GM12872 (cell line): Measurements from ENCODE around the gene UBE2V1.

ENCODE experiments used
- TF ChIP-seq, protein P1 (sequence below): IDR thresholded peaks from 3 replicates; pipeline ENCODE4 v1.5.1; 2011; ENCODE audit warnings: low read depth, mild to moderate bottlenecking, low read length, moderate library complexity; ENCODE audit not compliant: insufficient read depth

Gene UBE2V1

DNA sequence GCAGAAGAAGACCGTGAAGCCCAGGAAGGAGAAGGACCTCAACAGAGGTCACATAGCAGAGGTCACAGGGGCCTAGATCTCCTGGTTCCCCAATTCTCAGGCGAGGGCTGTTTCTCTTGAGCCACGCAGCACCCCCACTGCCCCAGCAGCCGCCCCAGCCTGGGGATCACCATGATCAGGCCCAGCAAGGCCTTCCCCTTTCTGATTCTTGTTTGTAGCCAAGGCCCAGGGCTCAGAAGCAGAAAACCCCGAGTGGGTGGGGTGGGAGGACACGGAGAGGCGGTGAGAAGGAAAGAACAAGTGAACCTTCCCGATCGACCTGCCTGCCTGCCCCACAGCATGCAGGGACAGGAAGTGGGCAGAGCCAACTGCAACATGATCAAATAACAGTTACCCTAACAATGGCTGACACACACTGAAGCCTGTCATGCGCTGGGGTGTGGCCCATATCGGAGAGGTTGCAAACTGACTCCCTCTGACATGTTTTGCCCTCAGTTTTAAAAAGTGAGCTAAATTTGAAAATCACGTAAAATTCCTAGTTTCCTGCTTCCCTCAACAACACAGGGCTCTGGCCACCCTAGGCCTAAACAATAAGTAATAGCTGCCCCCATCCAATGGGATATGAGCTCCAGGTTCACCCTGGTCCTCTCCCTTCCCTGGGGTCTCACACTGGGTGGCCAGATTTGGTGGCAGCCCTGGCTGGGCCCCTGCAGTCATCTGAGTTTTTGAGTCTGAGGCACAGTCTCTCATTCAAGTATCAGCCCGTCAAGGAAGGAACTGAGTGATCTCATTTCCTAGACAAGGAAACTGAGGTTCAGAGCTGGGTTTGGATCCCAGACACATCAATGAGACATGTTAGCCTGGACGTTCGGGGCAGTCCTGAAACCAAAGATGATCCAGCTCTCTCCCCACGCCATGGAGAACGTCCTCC is 34.0 kb upstream of the UBE2V1 start:
- TF ChIP-seq, protein P1, sequence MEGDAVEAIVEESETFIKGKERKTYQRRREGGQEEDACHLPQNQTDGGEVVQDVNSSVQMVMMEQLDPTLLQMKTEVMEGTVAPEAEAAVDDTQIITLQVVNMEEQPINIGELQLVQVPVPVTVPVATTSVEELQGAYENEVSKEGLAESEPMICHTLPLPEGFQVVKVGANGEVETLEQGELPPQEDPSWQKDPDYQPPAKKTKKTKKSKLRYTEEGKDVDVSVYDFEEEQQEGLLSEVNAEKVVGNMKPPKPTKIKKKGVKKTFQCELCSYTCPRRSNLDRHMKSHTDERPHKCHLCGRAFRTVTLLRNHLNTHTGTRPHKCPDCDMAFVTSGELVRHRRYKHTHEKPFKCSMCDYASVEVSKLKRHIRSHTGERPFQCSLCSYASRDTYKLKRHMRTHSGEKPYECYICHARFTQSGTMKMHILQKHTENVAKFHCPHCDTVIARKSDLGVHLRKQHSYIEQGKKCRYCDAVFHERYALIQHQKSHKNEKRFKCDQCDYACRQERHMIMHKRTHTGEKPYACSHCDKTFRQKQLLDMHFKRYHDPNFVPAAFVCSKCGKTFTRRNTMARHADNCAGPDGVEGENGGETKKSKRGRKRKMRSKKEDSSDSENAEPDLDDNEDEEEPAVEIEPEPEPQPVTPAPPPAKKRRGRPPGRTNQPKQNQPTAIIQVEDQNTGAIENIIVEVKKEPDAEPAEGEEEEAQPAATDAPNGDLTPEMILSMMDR, result no peak

DNA sequence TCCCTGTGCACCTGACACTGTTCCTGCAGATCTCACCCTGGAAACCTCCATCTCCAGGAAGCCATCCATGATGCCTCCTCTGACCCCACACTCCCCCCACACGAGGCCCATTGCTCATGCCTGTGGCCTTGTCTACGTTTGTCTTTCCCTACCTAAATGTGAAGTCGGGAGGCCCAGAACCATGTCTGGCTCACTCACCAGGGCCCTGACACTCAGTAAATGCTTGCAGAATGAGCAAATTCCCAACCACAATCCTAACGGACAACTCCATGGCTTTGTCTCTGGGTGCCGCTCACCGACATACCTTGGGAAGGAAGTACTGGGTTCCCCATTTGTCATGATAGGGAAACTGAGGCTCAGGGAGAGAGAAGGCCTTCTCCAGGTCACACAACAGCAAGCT is 33.3 kb upstream of the UBE2V1 start:
- TF ChIP-seq, protein P1, result no peak

DNA sequence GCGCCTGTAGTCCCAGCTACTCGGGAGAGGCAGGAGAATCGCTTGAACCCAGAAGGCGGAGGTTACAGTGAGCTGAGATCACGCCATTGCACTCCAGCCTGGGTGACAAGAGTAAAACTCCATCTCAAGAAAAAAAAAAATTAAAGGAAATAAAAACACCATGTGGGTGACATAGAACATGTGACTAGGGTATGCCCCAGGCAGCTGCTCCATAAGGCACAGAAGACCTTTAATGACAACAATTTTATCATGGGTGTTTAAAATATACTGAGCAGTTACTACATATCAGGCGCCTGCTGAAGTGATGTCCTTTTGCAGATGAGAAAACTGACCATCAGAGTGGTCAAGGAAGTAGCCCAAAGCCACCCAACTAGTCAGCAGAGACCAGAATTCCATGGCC is 32.6 kb upstream of the UBE2V1 start:
- TF ChIP-seq, protein P1, result no peak

DNA sequence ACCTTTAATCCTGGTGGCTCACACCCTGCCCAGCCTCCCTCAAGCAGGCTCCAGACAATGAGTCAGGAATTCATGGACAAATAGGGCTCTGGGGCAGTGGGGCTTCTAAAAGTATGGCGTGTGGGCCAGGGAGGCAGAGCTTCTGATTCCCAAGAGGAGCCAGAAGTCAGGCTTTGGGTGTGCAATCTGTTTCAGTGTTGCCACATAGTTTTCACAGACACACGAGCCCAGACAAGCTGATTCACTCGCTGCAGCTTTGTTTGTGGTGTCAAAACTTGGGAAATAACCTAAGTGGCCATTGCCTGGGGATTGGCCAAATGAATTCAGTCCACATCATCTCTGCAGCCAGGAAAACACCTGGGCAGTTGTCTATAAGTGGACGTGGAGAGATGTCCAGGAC is 31.4 kb upstream of the UBE2V1 start:
- TF ChIP-seq, protein P1, result no peak

DNA sequence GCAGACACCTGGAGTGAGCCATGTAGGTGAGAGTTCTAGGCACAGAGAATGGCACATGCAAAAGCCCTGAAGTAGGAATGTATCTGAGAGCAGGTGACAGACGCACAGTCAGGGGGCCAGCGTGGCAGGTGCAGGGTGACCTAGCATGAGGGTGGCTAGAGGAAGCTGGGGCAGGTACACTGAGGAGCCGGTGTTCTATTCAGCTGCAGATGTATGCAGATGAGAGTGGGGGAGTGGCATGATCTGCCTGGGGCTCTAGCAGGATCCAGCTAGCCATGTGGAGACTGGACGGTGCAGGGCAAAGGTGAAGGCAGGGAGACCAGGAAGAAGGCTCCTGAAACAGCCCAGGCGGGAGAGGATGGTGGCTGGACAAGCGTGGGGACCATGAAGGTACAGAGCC is 29.9 kb upstream of the UBE2V1 start:
- TF ChIP-seq, protein P1, result no peak

DNA sequence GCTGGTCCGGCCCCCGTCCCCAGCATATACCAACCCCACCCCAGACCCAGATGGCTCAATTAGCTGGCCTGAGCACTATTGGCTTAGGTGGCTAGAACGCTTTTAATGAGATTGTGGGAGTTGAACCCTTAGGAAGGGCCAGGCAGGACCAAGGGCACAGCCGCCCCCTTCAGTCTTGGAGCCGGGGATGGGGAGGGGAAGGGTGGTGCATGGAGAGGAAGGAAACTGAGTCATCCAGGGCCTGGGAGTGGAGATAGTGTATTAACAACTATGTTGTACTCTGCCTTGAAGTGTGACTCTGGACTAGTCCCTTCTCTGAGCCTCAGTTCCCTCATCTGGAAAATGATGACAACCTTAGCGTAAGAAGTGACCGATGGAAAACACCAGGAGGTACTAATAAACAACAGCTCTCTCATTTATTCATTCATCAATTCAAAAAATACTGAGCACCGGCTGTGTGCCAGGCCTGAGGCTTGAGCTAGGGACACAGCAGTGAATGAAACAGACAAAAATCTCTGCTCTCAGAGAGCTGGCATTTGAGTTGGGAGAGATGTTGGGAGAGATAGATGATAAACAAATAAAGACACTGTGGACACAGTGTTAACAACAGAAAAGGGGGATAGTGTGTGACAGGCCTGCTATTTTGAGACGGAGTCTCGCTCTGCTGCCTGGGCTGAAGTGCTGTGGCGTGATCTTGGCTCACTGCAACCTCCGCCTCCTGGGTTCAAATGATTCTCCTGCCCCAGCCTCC is 29.0 kb upstream of the UBE2V1 start:
- TF ChIP-seq, protein P1, result no peak

DNA sequence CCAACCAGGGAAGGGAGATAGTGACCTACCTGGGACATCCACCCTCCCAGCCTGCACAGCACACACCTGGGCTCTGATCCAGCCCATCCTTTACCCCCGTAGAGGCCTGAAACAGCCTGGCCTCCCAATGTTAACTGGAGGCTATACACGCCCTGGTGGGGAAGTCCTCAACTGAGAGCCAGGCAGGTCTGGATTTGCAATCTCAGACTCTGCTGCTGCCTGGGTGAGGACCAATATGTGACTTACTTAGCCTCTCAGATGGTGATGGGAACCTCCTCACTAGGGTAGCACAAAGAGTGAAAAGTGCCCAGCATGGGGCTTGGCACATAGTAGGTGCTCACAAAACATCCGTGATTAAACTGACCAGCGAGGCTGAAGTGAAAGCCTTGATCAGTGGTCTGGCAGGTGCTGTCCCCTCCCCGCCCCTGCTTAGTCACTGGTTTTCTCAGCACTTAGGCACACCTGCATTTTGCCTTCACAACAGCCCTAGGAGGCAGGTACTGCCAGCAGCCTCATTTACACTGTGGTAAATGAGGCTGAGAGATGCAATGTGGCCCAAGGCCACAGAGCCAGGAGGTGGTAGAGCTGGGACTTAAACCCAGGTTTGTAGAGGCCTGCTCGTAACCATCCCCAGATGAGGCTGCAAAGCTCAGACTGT is 28.2 kb upstream of the UBE2V1 start:
- TF ChIP-seq, protein P1, result no peak
